Lower leg skin (tissue), 3 donors: ENCODE data around the gene KRTAP2-4.

ENCODE experiments used
- POLR2A ChIP-seq, 2 donors: fragments of 450-650 bp; IDR thresholded peaks; one replicate each; pipeline ENCODE4 v1.6.1; 2016 to 2017; ENCODE audit warnings: antibody characterized with exemption in 2 of 2, mild to moderate bottlenecking in 1 of 2, moderate library complexity in 1 of 2
- TF ChIP-seq, protein P1 (sequence below), 3 donors: fragments of 450-650 bp; IDR thresholded peaks; one replicate each; pipeline ENCODE4 v1.5.1; 2016; ENCODE audit warnings: antibody characterized with exemption in 3 of 3, mild to moderate bottlenecking in 3 of 3, moderate library complexity in 2 of 3

DNA sequence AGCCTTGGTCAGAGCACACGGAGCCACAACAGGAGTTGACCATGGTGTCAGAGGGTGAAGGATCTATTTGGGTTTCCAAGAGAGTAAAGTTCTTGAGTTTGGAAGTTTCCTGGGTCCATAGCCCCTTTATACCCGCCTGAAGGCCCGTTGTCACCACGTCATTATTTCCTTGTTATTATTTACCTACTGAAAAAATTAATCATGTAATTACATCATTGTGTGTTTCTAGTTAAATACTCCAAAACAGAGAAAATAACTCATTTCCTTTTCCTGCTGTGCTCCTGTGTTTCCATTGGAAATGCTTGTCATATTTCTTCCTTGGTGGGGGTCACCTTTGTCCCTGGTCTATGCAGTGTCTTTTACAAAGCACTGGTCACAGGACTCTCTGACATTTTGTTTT lies 32.4 kb upstream of the KRTAP2-4 start, which contains the start of gene KRTAP4-8:
- TF ChIP-seq, protein P1, sequence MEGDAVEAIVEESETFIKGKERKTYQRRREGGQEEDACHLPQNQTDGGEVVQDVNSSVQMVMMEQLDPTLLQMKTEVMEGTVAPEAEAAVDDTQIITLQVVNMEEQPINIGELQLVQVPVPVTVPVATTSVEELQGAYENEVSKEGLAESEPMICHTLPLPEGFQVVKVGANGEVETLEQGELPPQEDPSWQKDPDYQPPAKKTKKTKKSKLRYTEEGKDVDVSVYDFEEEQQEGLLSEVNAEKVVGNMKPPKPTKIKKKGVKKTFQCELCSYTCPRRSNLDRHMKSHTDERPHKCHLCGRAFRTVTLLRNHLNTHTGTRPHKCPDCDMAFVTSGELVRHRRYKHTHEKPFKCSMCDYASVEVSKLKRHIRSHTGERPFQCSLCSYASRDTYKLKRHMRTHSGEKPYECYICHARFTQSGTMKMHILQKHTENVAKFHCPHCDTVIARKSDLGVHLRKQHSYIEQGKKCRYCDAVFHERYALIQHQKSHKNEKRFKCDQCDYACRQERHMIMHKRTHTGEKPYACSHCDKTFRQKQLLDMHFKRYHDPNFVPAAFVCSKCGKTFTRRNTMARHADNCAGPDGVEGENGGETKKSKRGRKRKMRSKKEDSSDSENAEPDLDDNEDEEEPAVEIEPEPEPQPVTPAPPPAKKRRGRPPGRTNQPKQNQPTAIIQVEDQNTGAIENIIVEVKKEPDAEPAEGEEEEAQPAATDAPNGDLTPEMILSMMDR (IDR thresholded peaks at IDR 0.05) = no peak
- TF ChIP-seq POLR2A (IDR thresholded peaks at IDR 0.05) = no peak
